ENCODE results near the gene TMX2. TPM values are rescaled to one million over a fixed set of nuclear protein-coding genes. Genes with fewer than 3 reads are reported as not detected.

The TMX2 gene
- total and polyA plus RNA-seq, 9 of the 15 experiments (the other 6 are each of a cell fraction or from before 2014, with no cell fraction given): 176 to 433 (median 227) TPM

DNA sequence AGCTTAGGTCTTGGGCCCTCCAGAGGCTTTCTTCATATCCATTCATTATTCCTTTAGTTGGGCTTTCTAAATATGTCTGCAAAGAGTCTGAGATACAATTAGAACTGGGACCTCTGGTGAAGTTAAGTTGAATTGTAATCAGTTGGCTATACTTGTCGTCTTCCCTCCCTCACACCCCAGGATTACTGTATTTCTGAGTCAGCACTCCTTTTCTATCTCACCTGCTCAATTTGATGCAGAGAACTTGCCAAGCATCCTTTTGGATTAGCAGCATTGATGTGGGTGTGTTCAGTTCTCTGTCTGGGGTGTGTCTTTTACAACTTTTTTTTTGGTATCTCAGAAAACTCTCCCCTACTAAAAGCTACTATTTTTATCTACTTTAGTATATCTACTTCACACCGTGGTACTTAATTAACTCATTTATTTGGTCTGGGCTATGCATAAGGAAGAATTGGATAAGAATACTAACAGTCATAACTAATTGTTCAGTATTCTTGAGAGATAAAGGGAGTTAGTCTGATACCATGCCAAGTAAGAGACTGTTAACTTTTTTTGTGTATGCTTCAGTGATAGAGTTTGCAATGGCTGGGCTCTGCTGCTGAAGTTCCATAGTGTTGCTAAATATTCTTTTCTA lies 64.3 kb downstream of the TMX2 start:
- H4K20me1 ChIP-seq (replicated peaks; ENCODE audit: control insufficient read depth, insufficient read depth, low read length): peaks cover 66% of the 10 kb centered on the region
- WGBS (ENCODE audit: insufficient coverage, low coverage, missing lambda C conversion rate): 17% methylated on average over 2 of the region's 2 CpGs
- BruUV-seq (replicated peaks): no TSS peak
- FAIRE-seq (no peak), DNase-seq (ENCODE audit: extremely low read depth in 1 of 4, low spot score in 3 of 4) (no peak), ATAC-seq (no peak)
- no peaks in the 10 kb centered on the region for H3K9me3 ChIP-seq (replicated peaks; ENCODE audit: control insufficient read depth, insufficient read depth, low read depth, low read length)
- TF ChIP-seq, protein P1, sequence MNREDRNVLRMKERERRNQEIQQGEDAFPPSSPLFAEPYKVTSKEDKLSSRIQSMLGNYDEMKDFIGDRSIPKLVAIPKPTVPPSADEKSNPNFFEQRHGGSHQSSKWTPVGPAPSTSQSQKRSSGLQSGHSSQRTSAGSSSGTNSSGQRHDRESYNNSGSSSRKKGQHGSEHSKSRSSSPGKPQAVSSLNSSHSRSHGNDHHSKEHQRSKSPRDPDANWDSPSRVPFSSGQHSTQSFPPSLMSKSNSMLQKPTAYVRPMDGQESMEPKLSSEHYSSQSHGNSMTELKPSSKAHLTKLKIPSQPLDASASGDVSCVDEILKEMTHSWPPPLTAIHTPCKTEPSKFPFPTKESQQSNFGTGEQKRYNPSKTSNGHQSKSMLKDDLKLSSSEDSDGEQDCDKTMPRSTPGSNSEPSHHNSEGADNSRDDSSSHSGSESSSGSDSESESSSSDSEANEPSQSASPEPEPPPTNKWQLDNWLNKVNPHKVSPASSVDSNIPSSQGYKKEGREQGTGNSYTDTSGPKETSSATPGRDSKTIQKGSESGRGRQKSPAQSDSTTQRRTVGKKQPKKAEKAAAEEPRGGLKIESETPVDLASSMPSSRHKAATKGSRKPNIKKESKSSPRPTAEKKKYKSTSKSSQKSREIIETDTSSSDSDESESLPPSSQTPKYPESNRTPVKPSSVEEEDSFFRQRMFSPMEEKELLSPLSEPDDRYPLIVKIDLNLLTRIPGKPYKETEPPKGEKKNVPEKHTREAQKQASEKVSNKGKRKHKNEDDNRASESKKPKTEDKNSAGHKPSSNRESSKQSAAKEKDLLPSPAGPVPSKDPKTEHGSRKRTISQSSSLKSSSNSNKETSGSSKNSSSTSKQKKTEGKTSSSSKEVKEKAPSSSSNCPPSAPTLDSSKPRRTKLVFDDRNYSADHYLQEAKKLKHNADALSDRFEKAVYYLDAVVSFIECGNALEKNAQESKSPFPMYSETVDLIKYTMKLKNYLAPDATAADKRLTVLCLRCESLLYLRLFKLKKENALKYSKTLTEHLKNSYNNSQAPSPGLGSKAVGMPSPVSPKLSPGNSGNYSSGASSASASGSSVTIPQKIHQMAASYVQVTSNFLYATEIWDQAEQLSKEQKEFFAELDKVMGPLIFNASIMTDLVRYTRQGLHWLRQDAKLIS (CRISPR knock-in tag; IDR thresholded peaks at IDR 0.05): no peak
- TF ChIP-seq MAFF (IDR thresholded peaks at IDR 0.05; ENCODE audit: low read length) (no peak), ZNF316 (IDR thresholded peaks at IDR 0.05) (peak; percentile 56), C11orf30 (IDR thresholded peaks at IDR 0.05; ENCODE audit: low read depth) (0 out of 2 replicates have a peak, but pooled peaks have one; percentile 28), ZSCAN29 (IDR thresholded peaks at IDR 0.05) (no peak)
- in situ Hi-C loops (cut with MboI): no loop called here
- H3K36me3 ChIP-seq (ENCODE audit: control insufficient read depth, insufficient read depth, low read length): peaks cover 7% of the 10 kb centered on the region; the same call in 1 of the 3 replicates
- no peak overlapping the region for H2AFZ ChIP-seq (ENCODE audit: low read depth, low read length)
- H3K79me2 ChIP-seq (ENCODE audit: control insufficient read depth, insufficient read depth, low read length): peaks cover 95% of the 10 kb centered on the region
- no peaks in the 10 kb centered on the region for H3K27me3 ChIP-seq (ENCODE audit: control insufficient read depth in 2 of 2, insufficient read depth in 2 of 2, low read length in 2 of 2)
- no peak overlapping the region for H3K27ac ChIP-seq (ENCODE audit: extremely low read depth, low read depth, low read length)
- no peak overlapping the region for H3K4me3 ChIP-seq
- no peaks in the 10 kb centered on the region for H3K9me1 ChIP-seq (ENCODE audit: control insufficient read depth, insufficient read depth, low read length)
- H3K4me1 ChIP-seq (replicated peaks in 1 of 2; ENCODE audit: control insufficient read depth in 2 of 2, insufficient read depth in 2 of 2, low read length in 2 of 2): peaks cover 25 to 62% of the 10 kb centered on the region in 2 experiments
- no peak overlapping the region for H3K9ac ChIP-seq (ENCODE audit: insufficient read depth in 1 of 2, low read depth in 2 of 2, low read length in 2 of 2)
- no peak overlapping the region for H3K4me2 ChIP-seq (ENCODE audit: insufficient read depth, low read length)
- POLR2A ChIA-PET: interaction anchor here (0.6 to 9.4 kb wide), 4 partner anchors 9 to 308 kb away, joined by 3 to 88 read pairs (median 4); partner anchors contain the start of gene CTNND1
- intact Hi-C loops (cut with micrococcal nuclease): no loop called here
- CTCF ChIA-PET (ENCODE audit: low intra/inter-chr PET ratio): no interaction called here
